ENCODE results near the gene SRGAP3.

SRGAP3 gene

DNA sequence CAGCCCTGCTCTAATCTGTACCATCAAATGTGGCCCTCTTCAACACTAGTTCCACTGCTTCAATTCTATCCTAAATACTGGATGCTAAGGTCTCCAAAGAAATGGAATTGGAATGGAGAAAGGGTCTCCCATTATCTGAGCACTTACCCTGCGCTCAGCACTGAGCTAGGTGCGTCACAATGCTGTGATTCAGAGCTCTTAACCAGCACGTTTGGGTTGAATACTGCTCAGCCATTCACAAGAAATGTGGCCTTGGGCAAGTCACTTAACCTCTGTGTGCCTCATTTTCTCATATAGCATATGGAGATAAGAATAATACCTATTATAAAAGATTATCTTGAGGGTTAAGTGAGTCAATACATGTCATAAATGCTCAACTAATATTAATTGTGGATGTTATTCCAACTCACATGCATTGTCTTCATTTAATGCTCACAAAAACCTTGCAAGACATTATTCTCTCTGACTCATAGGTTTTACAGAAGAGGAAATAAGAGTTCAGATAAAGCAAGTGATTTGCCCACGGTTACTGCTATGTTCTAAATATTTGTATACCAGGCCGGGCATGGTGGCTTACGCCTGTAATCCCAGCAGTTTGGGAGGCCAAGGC is 27.4 kb upstream of the SRGAP3 start:
- TF ChIP-seq, protein P1, sequence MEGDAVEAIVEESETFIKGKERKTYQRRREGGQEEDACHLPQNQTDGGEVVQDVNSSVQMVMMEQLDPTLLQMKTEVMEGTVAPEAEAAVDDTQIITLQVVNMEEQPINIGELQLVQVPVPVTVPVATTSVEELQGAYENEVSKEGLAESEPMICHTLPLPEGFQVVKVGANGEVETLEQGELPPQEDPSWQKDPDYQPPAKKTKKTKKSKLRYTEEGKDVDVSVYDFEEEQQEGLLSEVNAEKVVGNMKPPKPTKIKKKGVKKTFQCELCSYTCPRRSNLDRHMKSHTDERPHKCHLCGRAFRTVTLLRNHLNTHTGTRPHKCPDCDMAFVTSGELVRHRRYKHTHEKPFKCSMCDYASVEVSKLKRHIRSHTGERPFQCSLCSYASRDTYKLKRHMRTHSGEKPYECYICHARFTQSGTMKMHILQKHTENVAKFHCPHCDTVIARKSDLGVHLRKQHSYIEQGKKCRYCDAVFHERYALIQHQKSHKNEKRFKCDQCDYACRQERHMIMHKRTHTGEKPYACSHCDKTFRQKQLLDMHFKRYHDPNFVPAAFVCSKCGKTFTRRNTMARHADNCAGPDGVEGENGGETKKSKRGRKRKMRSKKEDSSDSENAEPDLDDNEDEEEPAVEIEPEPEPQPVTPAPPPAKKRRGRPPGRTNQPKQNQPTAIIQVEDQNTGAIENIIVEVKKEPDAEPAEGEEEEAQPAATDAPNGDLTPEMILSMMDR (IDR thresholded peaks at IDR 0.05; ENCODE audit: insufficient read depth, low read depth, low read length, missing control alignments): no peak
- DNase-seq (ENCODE audit: low read depth): no peak
- H3K4me3 ChIP-seq (ENCODE audit: low read depth, low read length): no peak overlapping the region

DNA sequence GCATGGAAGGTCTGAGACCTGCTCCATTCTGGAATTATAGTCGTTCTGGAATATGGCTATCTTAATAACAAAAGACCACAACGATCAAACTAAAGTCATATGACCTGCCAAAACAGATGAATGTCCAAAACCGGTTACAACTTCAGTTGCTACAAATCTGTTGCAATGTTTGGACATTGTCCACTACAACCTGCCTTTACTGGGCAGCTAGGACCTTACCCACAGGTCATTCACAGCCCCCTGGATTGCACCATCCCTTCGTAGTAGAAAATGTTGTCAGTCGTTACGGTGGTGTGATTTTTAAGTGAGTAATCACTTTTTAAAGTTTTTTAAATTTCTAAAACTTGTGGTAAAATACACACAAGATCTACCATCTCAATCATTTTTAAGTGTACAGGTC is 22.5 kb upstream of the SRGAP3 start:
- no peak for DNase-seq (ENCODE audit: low read depth)
- TF ChIP-seq, protein P1 (IDR thresholded peaks at IDR 0.05; ENCODE audit: insufficient read depth, low read depth, low read length, missing control alignments): no peak
- no peak overlapping the region for H3K4me3 ChIP-seq (ENCODE audit: low read depth, low read length)

DNA sequence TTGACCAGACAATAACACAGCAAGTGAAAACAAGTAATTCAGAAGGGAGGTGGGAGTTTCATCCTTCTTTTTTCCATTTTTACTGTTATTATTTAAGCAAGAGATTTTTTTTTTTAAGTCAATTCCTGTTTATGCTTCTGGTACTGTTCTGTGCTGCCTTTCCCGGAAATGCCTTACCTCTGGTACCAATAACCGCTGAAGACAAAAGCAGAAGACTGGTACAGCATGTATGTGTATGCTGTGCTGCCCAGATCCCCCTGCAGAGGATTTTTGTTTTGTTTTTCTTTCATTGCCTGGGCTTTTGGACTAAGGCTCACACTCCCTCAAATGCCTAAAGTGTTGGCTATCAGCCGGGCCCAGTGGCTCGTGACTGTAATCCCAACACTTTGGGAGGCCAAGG is 21.3 kb upstream of the SRGAP3 start:
- no peak overlapping the region for H3K4me3 ChIP-seq (ENCODE audit: low read depth, low read length)
- TF ChIP-seq, protein P1 (IDR thresholded peaks at IDR 0.05; ENCODE audit: insufficient read depth, low read depth, low read length, missing control alignments): no peak
- DNase-seq (ENCODE audit: low read depth): no peak

DNA sequence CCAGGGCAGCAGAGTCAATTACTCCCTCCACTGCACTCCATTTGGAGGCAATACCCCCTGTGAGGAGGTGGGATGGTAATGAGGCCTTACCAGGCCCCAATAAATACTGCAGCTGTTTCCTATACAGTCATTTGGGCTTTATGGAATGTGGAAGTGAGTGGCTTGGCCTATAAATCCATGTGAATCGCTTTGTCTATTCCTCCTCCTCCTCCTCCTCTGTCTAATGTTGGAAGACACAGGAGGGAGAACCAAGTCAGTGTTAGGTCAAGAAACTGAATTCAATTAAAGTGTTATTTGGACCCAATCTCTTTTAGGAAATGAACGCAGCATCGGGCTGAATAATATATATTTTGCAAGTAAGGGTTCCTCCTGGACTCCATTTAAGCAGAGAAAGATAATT is 17.3 kb upstream of the SRGAP3 start:
- TF ChIP-seq, protein P1 (IDR thresholded peaks at IDR 0.05; ENCODE audit: insufficient read depth, low read depth, low read length, missing control alignments): no peak
- no peak for DNase-seq (ENCODE audit: low read depth)
- H3K4me3 ChIP-seq (ENCODE audit: low read depth, low read length): no peak overlapping the region

DNA sequence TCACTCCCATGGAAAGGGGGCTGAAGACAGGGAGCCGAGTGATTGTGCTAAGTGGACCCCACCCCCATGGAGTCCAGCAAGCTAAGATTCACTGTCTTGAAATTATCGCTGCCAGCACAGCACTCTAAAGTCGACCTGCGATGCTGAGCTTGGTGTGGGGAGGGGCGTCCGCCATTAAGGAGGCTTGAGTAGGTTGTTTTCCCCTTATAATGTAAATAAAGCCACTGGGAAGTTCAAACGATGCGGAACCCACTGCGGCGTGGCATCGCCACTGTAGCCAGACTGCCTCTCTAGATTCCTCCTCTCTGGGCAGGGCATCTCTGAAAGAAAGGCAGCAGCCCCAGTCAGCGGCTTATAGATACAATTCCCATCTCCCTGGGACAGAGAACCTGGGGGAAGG is 10.9 kb upstream of the SRGAP3 start:
- no peak overlapping the region for H3K4me3 ChIP-seq (ENCODE audit: low read depth, low read length)
- TF ChIP-seq, protein P1 (IDR thresholded peaks at IDR 0.05; ENCODE audit: insufficient read depth, low read depth, low read length, missing control alignments): no peak
- no peak for DNase-seq (ENCODE audit: low read depth)

DNA sequence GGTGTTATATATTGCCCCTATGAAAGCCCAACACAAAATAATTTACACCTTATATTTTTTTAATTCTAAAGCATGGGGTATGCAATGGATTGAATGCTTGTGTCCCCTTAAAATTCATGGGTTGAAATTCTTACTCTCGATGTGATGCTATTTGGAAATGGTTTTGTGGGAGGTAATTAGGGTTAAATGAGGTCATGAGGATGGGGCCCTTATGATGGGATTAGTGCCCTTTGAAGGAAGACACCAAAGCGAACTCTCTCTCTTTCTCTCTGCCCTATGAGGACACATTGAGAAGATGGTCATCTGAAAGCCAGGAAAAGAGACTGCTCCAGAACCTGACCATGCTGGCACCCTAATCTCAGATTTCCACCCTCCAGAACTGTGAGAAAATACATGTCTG is 7.6 kb upstream of the SRGAP3 start:
- H3K4me3 ChIP-seq (ENCODE audit: low read depth, low read length): no peak overlapping the region

More for the DNA sequence above, 7.6 kb upstream of the SRGAP3 start:
- TF ChIP-seq, protein P1 (IDR thresholded peaks at IDR 0.05; ENCODE audit: insufficient read depth, low read depth, low read length, missing control alignments): no peak
- no peak for DNase-seq (ENCODE audit: low read depth)
